ENCODE measurements around the gene ARHGEF2. TPM values are rescaled to one million over a fixed set of nuclear protein-coding genes. Genes with fewer than 3 reads are reported as not detected.

Gene ARHGEF2
- total and polyA plus RNA-seq, 10 of the 15 experiments (the other 5 are each of a cell fraction or from before 2014, with no cell fraction given), result 8.1 to 113 (median 69.9) TPM

GRCh38 chr1:155897746-155898145, 80.6 kb downstream of the ARHGEF2 start:
- H2AFZ ChIP-seq (ENCODE audit: control insufficient read depth, low read depth, low read length), result no peak overlapping the region
- no peak overlapping the region for H3K27ac ChIP-seq (ENCODE audit: control insufficient read depth, insufficient read depth)
- DNase-seq (ENCODE audit: low read depth, low spot score), result no peak
- H4K20me1 ChIP-seq (ENCODE audit: control insufficient read depth, insufficient read depth), result no peaks in the 10 kb centered on the region
- BruUV-seq (replicated peaks), result no TSS peak
- no peak overlapping the region for H3K4me2 ChIP-seq (ENCODE audit: control insufficient read depth, insufficient read depth)
- WGBS (ENCODE audit: insufficient coverage, insufficient replicate concordance, low lambda C conversion rate, missing lambda C conversion rate), result 96% methylated on average over 1 of the region's 1 CpG
- H3K9me3 ChIP-seq (replicated peaks; ENCODE audit: control insufficient read depth, insufficient read depth, low read length), result no peaks in the 10 kb centered on the region
- H3K9ac ChIP-seq (ENCODE audit: control insufficient read depth, insufficient read depth, low read length), result no peak overlapping the region
- SMC1A ChIA-PET (ENCODE audit: uncharacterized antibody, unreplicated experiment), result interaction anchor here (1.0 to 1.9 kb wide), 6 partner anchors 13 to 168 kb away, joined by 3 to 7 read pairs (median 4); no protein-coding TSS in a partner anchor
- no peaks in the 10 kb centered on the region for H3K79me2 ChIP-seq (ENCODE audit: control insufficient read depth, insufficient read depth, low read length)
- H3K4me1 ChIP-seq (ENCODE audit: control insufficient read depth, insufficient read depth, low read length), result no peaks in the 10 kb centered on the region
- H3K4me3 ChIP-seq, result no peak overlapping the region
- no peak for FAIRE-seq
- no peaks in the 10 kb centered on the region for H3K27me3 ChIP-seq (replicated peaks in 1 of 2; ENCODE audit: control insufficient read depth in 2 of 2, insufficient read depth in 2 of 2, low read length in 1 of 2)
- no peak for TF ChIP-seq RB1 (IDR thresholded peaks at IDR 0.05; ENCODE audit: borderline replicate concordance)
- TF ChIP-seq RELA (IDR thresholded peaks at IDR 0.05; ENCODE audit: borderline replicate concordance, partially characterized antibody), result no peak
- TF ChIP-seq PBX3 (IDR thresholded peaks at IDR 0.05; ENCODE audit: insufficient replicate concordance, low read depth, low read length), result no peak
- no peak for TF ChIP-seq CHD4 (IDR thresholded peaks at IDR 0.05)
- TF ChIP-seq MEF2B (IDR thresholded peaks at IDR 0.05; ENCODE audit: partially characterized antibody, poor library complexity, severe bottlenecking), result no peak
- no peak for TF ChIP-seq USF2 (IDR thresholded peaks at IDR 0.05; ENCODE audit: borderline replicate concordance, low read depth, low read length)
- no peak for TF ChIP-seq BMI1 (IDR thresholded peaks at IDR 0.05; ENCODE audit: borderline replicate concordance)
- TF ChIP-seq PKNOX1 (IDR thresholded peaks at IDR 0.05), result no peak
- TF ChIP-seq ZNF622 (IDR thresholded peaks at IDR 0.05), result no peak
- TF ChIP-seq IKZF2 (IDR thresholded peaks at IDR 0.05), result no peak
- no peak for ATAC-seq
- POLR2A ChIA-PET, result interaction anchor here (1.8 kb wide), 2 partner anchors 12 to 15 kb away, joined by 4 read pairs; no protein-coding TSS in a partner anchor
- RAD21 ChIA-PET (ENCODE audit: unreplicated experiment), result interaction anchor here (1.4 to 2.1 kb wide), 3 partner anchors 15 to 40 kb away, joined by 3 to 6 read pairs (median 5); no protein-coding TSS in a partner anchor
- intact Hi-C loops (cut with micrococcal nuclease; ENCODE audit: unreplicated experiment), result no loop called here
- in situ Hi-C loops (cut with MboI), result no loop called here
- H3K36me3 ChIP-seq (ENCODE audit: control insufficient read depth in 2 of 2, insufficient read depth in 2 of 2, low read length in 1 of 2), result peaks cover 2 to 17% of the 10 kb centered on the region in 2 experiments
- CTCF ChIA-PET, result interaction anchor here (1.1 to 1.5 kb wide), 5 partner anchors 8 to 92 kb away, joined by 3 to 4 read pairs (median 3); no protein-coding TSS in a partner anchor

Small RNA genes lying within 50 kb of the gene (microRNA-seq; reads per million reads assigned to microRNA genes)
- gene MIR6738, result not detected

Small RNA genes lying within 50 kb of the gene (small RNA-seq; reads per million reads assigned to genes)
- gene MIR6738, result 0.16 reads per million
- not detected for gene SCARNA4
- 37.1 reads per million, percentile 98 among the genes with 10 or more reads in this experiment for gene SNORA80E

Other genes starting within 250 kb of the ARHGEF2 start
Only the 7 nearest of the 14 such genes appear.
- 6.8 and 10.6 TPM in 2 replicates for gene RIT1, start 67.2 kb downstream of the ARHGEF2 start, total RNA-seq (2014; rRNA removed)
- gene RIT1, start 67.2 kb downstream of the ARHGEF2 start, total RNA-seq (2014; rRNA removed; fragmentation: Illumina TruSeq; extraction: Trizol), result 12.5 and 13.0 TPM in 2 replicates
- gene RIT1, start 67.2 kb downstream of the ARHGEF2 start, total RNA-seq (2021), result 13.1 and 16.7 TPM in 2 replicates
- 61.5 and 77.0 TPM in 2 replicates for gene RIT1, start 67.2 kb downstream of the ARHGEF2 start, polyA plus RNA-seq (2011; rRNA removed)
- 13.9 and 16.5 TPM in 2 replicates for gene RIT1, start 67.2 kb downstream of the ARHGEF2 start, polyA plus RNA-seq (2014; fragmentation: Illumina TruSeq; extraction: Trizol)
- 10 to 100 TPM; 25.2 to 30.3 TPM for gene RIT1, start 67.2 kb downstream of the ARHGEF2 start, polyA plus RNA-seq (2014; fragmentation: Nextera tagmentation; extraction: Ambion mirVana)
- 11.0 and 12.0 TPM in 2 replicates for gene RIT1, start 67.2 kb downstream of the ARHGEF2 start, polyA plus RNA-seq (2014; rRNA removed)
- gene RIT1, start 67.2 kb downstream of the ARHGEF2 start, polyA plus RNA-seq (2016; fragmentation: Nextera tagmentation; extraction: Ambion mirVana), result 10 to 100 TPM; 12.4 to 13.6 TPM
- gene KHDC4, start 44.1 kb downstream of the ARHGEF2 start, total RNA-seq (2014; rRNA removed), result 40.8 and 42.1 TPM in 2 replicates
- 42.8 and 44.4 TPM in 2 replicates for gene KHDC4, start 44.1 kb downstream of the ARHGEF2 start, total RNA-seq (2014; rRNA removed; fragmentation: Illumina TruSeq; extraction: Trizol)
- 40.5 and 41.1 TPM in 2 replicates for gene KHDC4, start 44.1 kb downstream of the ARHGEF2 start, total RNA-seq (2021)
- 109 and 120 TPM in 2 replicates for gene KHDC4, start 44.1 kb downstream of the ARHGEF2 start, polyA plus RNA-seq (2011; rRNA removed)
- 47.8 and 62.4 TPM in 2 replicates for gene KHDC4, start 44.1 kb downstream of the ARHGEF2 start, polyA plus RNA-seq (2014; fragmentation: Illumina TruSeq; extraction: Trizol)
- gene KHDC4, start 44.1 kb downstream of the ARHGEF2 start, polyA plus RNA-seq (2014; fragmentation: Nextera tagmentation; extraction: Ambion mirVana), result 10 to 100 TPM; 11.7 to 15.1 TPM
- 58.2 and 70.5 TPM in 2 replicates for gene KHDC4, start 44.1 kb downstream of the ARHGEF2 start, polyA plus RNA-seq (2014; rRNA removed)
- 10 to 100 TPM; 39.5 to 46.9 TPM for gene KHDC4, start 44.1 kb downstream of the ARHGEF2 start, polyA plus RNA-seq (2016; fragmentation: Nextera tagmentation; extraction: Ambion mirVana)
- 0.40 TPM in 1 of 2 replicates, not detected in the other for gene RXFP4, start 36.9 kb downstream of the ARHGEF2 start, total RNA-seq (2014; rRNA removed)
- not detected in 2 replicates for gene RXFP4, start 36.9 kb downstream of the ARHGEF2 start, total RNA-seq (2014; rRNA removed; fragmentation: Illumina TruSeq; extraction: Trizol)
- gene RXFP4, start 36.9 kb downstream of the ARHGEF2 start, total RNA-seq (2021), result not detected in 2 replicates
- gene RXFP4, start 36.9 kb downstream of the ARHGEF2 start, polyA plus RNA-seq (2011; rRNA removed), result not detected in 2 replicates
- gene RXFP4, start 36.9 kb downstream of the ARHGEF2 start, polyA plus RNA-seq (2014; fragmentation: Illumina TruSeq; extraction: Trizol), result not detected in 2 replicates
- not detected for gene RXFP4, start 36.9 kb downstream of the ARHGEF2 start, polyA plus RNA-seq (2014; fragmentation: Nextera tagmentation; extraction: Ambion mirVana)
- 0.10 and 0.16 TPM in 2 replicates for gene RXFP4, start 36.9 kb downstream of the ARHGEF2 start, polyA plus RNA-seq (2014; rRNA removed)
- gene RXFP4, start 36.9 kb downstream of the ARHGEF2 start, polyA plus RNA-seq (2016; fragmentation: Nextera tagmentation; extraction: Ambion mirVana), result under 1 TPM in 1 of 2 experiments, not detected in 1; 0.39 TPM
- gene SSR2, start 42.4 kb upstream of the ARHGEF2 start, total RNA-seq (2014; rRNA removed), result 304 and 309 TPM in 2 replicates
- gene SSR2, start 42.4 kb upstream of the ARHGEF2 start, total RNA-seq (2014; rRNA removed; fragmentation: Illumina TruSeq; extraction: Trizol), result 253 and 257 TPM in 2 replicates
- gene SSR2, start 42.4 kb upstream of the ARHGEF2 start, total RNA-seq (2021), result 207 and 208 TPM in 2 replicates
- 434 and 553 TPM in 2 replicates for gene SSR2, start 42.4 kb upstream of the ARHGEF2 start, polyA plus RNA-seq (2011; rRNA removed)
- 443 and 504 TPM in 2 replicates for gene SSR2, start 42.4 kb upstream of the ARHGEF2 start, polyA plus RNA-seq (2014; fragmentation: Illumina TruSeq; extraction: Trizol)
- 100 to 1,000 TPM; 395 to 407 TPM for gene SSR2, start 42.4 kb upstream of the ARHGEF2 start, polyA plus RNA-seq (2014; fragmentation: Nextera tagmentation; extraction: Ambion mirVana)
- 300 and 320 TPM in 2 replicates for gene SSR2, start 42.4 kb upstream of the ARHGEF2 start, polyA plus RNA-seq (2014; rRNA removed)
- gene SSR2, start 42.4 kb upstream of the ARHGEF2 start, polyA plus RNA-seq (2016; fragmentation: Nextera tagmentation; extraction: Ambion mirVana), result 100 to 1,000 TPM; 226 to 238 TPM
- gene UBQLN4, start 75.3 kb upstream of the ARHGEF2 start, total RNA-seq (2014; rRNA removed), result 18.7 and 19.6 TPM in 2 replicates
- gene UBQLN4, start 75.3 kb upstream of the ARHGEF2 start, total RNA-seq (2014; rRNA removed; fragmentation: Illumina TruSeq; extraction: Trizol), result 14.9 and 15.9 TPM in 2 replicates
- 31.9 and 37.3 TPM in 2 replicates for gene UBQLN4, start 75.3 kb upstream of the ARHGEF2 start, total RNA-seq (2021)
- 32.5 and 44.6 TPM in 2 replicates for gene UBQLN4, start 75.3 kb upstream of the ARHGEF2 start, polyA plus RNA-seq (2011; rRNA removed)
- gene UBQLN4, start 75.3 kb upstream of the ARHGEF2 start, polyA plus RNA-seq (2014; fragmentation: Illumina TruSeq; extraction: Trizol), result 24.9 and 27.3 TPM in 2 replicates
- gene UBQLN4, start 75.3 kb upstream of the ARHGEF2 start, polyA plus RNA-seq (2014; fragmentation: Nextera tagmentation; extraction: Ambion mirVana), result 10 to 100 TPM; 10.0 to 17.3 TPM
- 31.2 and 32.8 TPM in 2 replicates for gene UBQLN4, start 75.3 kb upstream of the ARHGEF2 start, polyA plus RNA-seq (2014; rRNA removed)
- 10 to 100 TPM; 18.9 to 20.6 TPM for gene UBQLN4, start 75.3 kb upstream of the ARHGEF2 start, polyA plus RNA-seq (2016; fragmentation: Nextera tagmentation; extraction: Ambion mirVana)
- gene LAMTOR2, start 76.2 kb upstream of the ARHGEF2 start, total RNA-seq (2014; rRNA removed), result 76.3 and 90.3 TPM in 2 replicates
- gene LAMTOR2, start 76.2 kb upstream of the ARHGEF2 start, total RNA-seq (2014; rRNA removed; fragmentation: Illumina TruSeq; extraction: Trizol), result 77.3 and 80.2 TPM in 2 replicates
- gene LAMTOR2, start 76.2 kb upstream of the ARHGEF2 start, total RNA-seq (2021), result 73.5 and 73.9 TPM in 2 replicates
- 37.4 and 72.0 TPM in 2 replicates for gene LAMTOR2, start 76.2 kb upstream of the ARHGEF2 start, polyA plus RNA-seq (2011; rRNA removed)
- gene LAMTOR2, start 76.2 kb upstream of the ARHGEF2 start, polyA plus RNA-seq (2014; fragmentation: Illumina TruSeq; extraction: Trizol), result 34.9 and 71.9 TPM in 2 replicates
- gene LAMTOR2, start 76.2 kb upstream of the ARHGEF2 start, polyA plus RNA-seq (2014; fragmentation: Nextera tagmentation; extraction: Ambion mirVana), result 100 to 1,000 TPM; 225 to 264 TPM
- 104 and 123 TPM in 2 replicates for gene LAMTOR2, start 76.2 kb upstream of the ARHGEF2 start, polyA plus RNA-seq (2014; rRNA removed)
- 100 to 1,000 TPM; 139 to 160 TPM for gene LAMTOR2, start 76.2 kb upstream of the ARHGEF2 start, polyA plus RNA-seq (2016; fragmentation: Nextera tagmentation; extraction: Ambion mirVana)
- not detected in 2 replicates for gene RAB25, start 82.6 kb upstream of the ARHGEF2 start, total RNA-seq (2014; rRNA removed)
- not detected in 2 replicates for gene RAB25, start 82.6 kb upstream of the ARHGEF2 start, total RNA-seq (2014; rRNA removed; fragmentation: Illumina TruSeq; extraction: Trizol)
- gene RAB25, start 82.6 kb upstream of the ARHGEF2 start, total RNA-seq (2021), result 0.29 and 0.36 TPM in 2 replicates
- 0.22 and 0.45 TPM in 2 replicates for gene RAB25, start 82.6 kb upstream of the ARHGEF2 start, polyA plus RNA-seq (2011; rRNA removed)
- gene RAB25, start 82.6 kb upstream of the ARHGEF2 start, polyA plus RNA-seq (2014; fragmentation: Illumina TruSeq; extraction: Trizol), result 0.16 TPM in 1 of 2 replicates, not detected in the other
- gene RAB25, start 82.6 kb upstream of the ARHGEF2 start, polyA plus RNA-seq (2014; fragmentation: Nextera tagmentation; extraction: Ambion mirVana), result not detected
- 0.44 TPM in 1 of 2 replicates, not detected in the other for gene RAB25, start 82.6 kb upstream of the ARHGEF2 start, polyA plus RNA-seq (2014; rRNA removed)
- not detected for gene RAB25, start 82.6 kb upstream of the ARHGEF2 start, polyA plus RNA-seq (2016; fragmentation: Nextera tagmentation; extraction: Ambion mirVana)

All from GM12878 (cell line).